HepG2 (cell line): ENCODE measurements around the gene EPHA2. TPM values are rescaled to one million over a fixed set of nuclear protein-coding genes. Genes with fewer than 3 reads are reported as not detected.

Experiments
- ASH2L ChIP-seq: fragments of 300-600, 200-600 bp; sonication (generic); IDR thresholded peaks from 2 replicates; pipeline ENCODE4 v1.7.0; 2017; ENCODE audit warnings: low read depth, mild to moderate bottlenecking, moderate library complexity, mixed read lengths, low read length; ENCODE audit not compliant: insufficient read length
- ERF ChIP-seq: IDR thresholded peaks from 2 replicates; pipeline ENCODE4 v1.6.1; 2018; ENCODE audit warnings: missing biosample characterization, missing genetic modification reagents
- FOXO4 ChIP-seq: sonication (generic); formaldehyde crosslinking; conservative IDR thresholded peaks from 2 replicates; pipeline ENCODE4 v1.8.1; 2023; ENCODE audit warnings: missing genetic modification reagents
- HOXA7 ChIP-seq: sonication (generic); formaldehyde crosslinking; IDR thresholded peaks from 2 replicates; pipeline ENCODE4 v1.8.1; 2022; ENCODE audit warnings: mild to moderate bottlenecking, missing genetic modification reagents, moderate library complexity
- NAIF1 ChIP-seq: sonication (generic); formaldehyde crosslinking; IDR thresholded peaks from 2 replicates; pipeline ENCODE4 v1.5.0; 2020; ENCODE audit warnings: mild to moderate bottlenecking, missing genetic modification reagents, borderline replicate concordance
- NR2C2 ChIP-seq: sonication (generic); formaldehyde crosslinking; IDR thresholded peaks from 2 replicates; pipeline ENCODE4 v1.4.0; 2020; ENCODE audit warnings: missing genetic modification reagents, mild to moderate bottlenecking, moderate library complexity, borderline replicate concordance
- NR2F6 ChIP-seq, 2 experiments: IDR thresholded peaks; 2 replicates each; pipeline ENCODE4 v1.6.1; 2016; ENCODE audit warnings: antibody characterized with exemption in 1 of 2, mild to moderate bottlenecking in 1 of 2
- NRL ChIP-seq: sonication (generic); formaldehyde crosslinking; IDR thresholded peaks from 2 replicates; pipeline ENCODE4 v1.5.0; 2020; ENCODE audit warnings: missing genetic modification reagents, mild to moderate bottlenecking, moderate library complexity, borderline replicate concordance
- SMARCE1 ChIP-seq: fragments of 450-650 bp; IDR thresholded peaks from 2 replicates; pipeline ENCODE4 v1.6.1; 2017; ENCODE audit warnings: borderline replicate concordance
- SOX6 ChIP-seq, 2 experiments: fragments of 450-650 bp in 1 of 2; sonication (generic) in 1 of 2; formaldehyde crosslinking in 1 of 2; IDR thresholded peaks; 2 replicates each; pipeline versions ENCODE4 v1.4.0 to v1.6.1; 2017 to 2020; ENCODE audit warnings: antibody characterized with exemption in 1 of 2, mild to moderate bottlenecking in 1 of 2, missing genetic modification reagents in 1 of 2
- TCF12 ChIP-seq, 2 experiments: fragments of 450-650 bp in 1 of 2; sonication (generic) in 1 of 2; formaldehyde crosslinking in 1 of 2; IDR thresholded peaks; 2 replicates each; pipeline versions ENCODE4 v1.6.1 to v1.8.0; 2017 to 2022; ENCODE audit warnings: antibody characterized with exemption in 1 of 2, mild to moderate bottlenecking in 1 of 2, missing genetic modification reagents in 1 of 2, moderate library complexity in 1 of 2
- U2AF1 ChIP-seq: fragments of 200-400 bp; formaldehyde crosslinking; optimal IDR thresholded peaks from 2 replicates; pipeline ENCODE3; 2017; ENCODE audit warnings: mild to moderate bottlenecking, low read depth, low read length
- ZBTB26 ChIP-seq: IDR thresholded peaks from 2 replicates; pipeline ENCODE4 v1.6.1; 2016; ENCODE audit warnings: missing compliant biosample characterization, missing genetic modification reagents, borderline replicate concordance
- ZNF160 ChIP-seq: sonication (generic); formaldehyde crosslinking; IDR thresholded peaks from 2 replicates; pipeline ENCODE4 v1.8.0; 2022; ENCODE audit warnings: mild to moderate bottlenecking, inconsistent platforms, missing genetic modification reagents
- ZNF224 ChIP-seq: sonication (generic); formaldehyde crosslinking; IDR thresholded peaks from 2 replicates; pipeline ENCODE4 v1.5.0; 2020; ENCODE audit warnings: mild to moderate bottlenecking, missing genetic modification reagents
- ZNF225 ChIP-seq: sonication (generic); formaldehyde crosslinking; IDR thresholded peaks from 2 replicates; pipeline ENCODE4 v1.4.0; 2020; ENCODE audit warnings: mild to moderate bottlenecking, missing genetic modification reagents
- ZNF343 ChIP-seq: sonication (generic); formaldehyde crosslinking; IDR thresholded peaks from 2 replicates; pipeline ENCODE4 v1.4.0; 2020; ENCODE audit warnings: mild to moderate bottlenecking, missing genetic modification reagents
- ZNF572 ChIP-seq: sonication (generic); formaldehyde crosslinking; IDR thresholded peaks from 2 replicates; pipeline ENCODE4 v1.5.1; 2020; ENCODE audit warnings: mild to moderate bottlenecking, missing genetic modification reagents
- ZNF75D ChIP-seq: sonication (generic); formaldehyde crosslinking; IDR thresholded peaks from 2 replicates; pipeline ENCODE4 v1.8.1; 2023; ENCODE audit warnings: missing genetic modification reagents, mild to moderate bottlenecking, borderline replicate concordance
- polyA plus RNA-seq, 8 experiments: library from polyadenylated mRNA; depleted of rRNA in 3 of 8; stranded (reverse) in 7 of 8; unstranded in 1 of 8; fragments of >200 nt; fragmentation: Illumina TruSeq in 4 of 8; extraction: Trizol in 4 of 8; gene quantifications; 2 replicates each; pipeline versions ENCODE4 v1.2.1 to v1.2.3, GENCODE V29; 2011 to 2016; ENCODE audit warnings: low read depth in 4 of 8, missing spikeins in 1 of 8, mixed read lengths in 1 of 8; ENCODE audit not compliant: insufficient read depth in 1 of 8
- total RNA-seq, 5 experiments: library from RNA; depleted of rRNA; stranded (reverse); fragments of >200 nt; fragmentation: Illumina TruSeq; extraction: Trizol; gene quantifications; 2 replicates each; pipeline ENCODE4 v1.2.3, GENCODE V29; 2016; ENCODE audit warnings: low read depth in 1 of 5
- TF ChIP-seq, protein P1 (sequence below): sonication (generic); formaldehyde crosslinking; IDR thresholded peaks from 2 replicates; pipeline ENCODE4 v1.8.0; 2022; ENCODE audit warnings: mild to moderate bottlenecking, missing genetic modification reagents
- TF ChIP-seq, protein P2 (sequence below): sonication (generic); formaldehyde crosslinking; IDR thresholded peaks from 2 replicates; pipeline ENCODE4 v1.8.1; 2023; ENCODE audit warnings: mild to moderate bottlenecking, inconsistent platforms, moderate library complexity, missing genetic modification reagents, borderline replicate concordance
- TF ChIP-seq, protein P3 (sequence below): sonication (generic); formaldehyde crosslinking; IDR thresholded peaks from 2 replicates; pipeline ENCODE4 v1.4.0; 2020; ENCODE audit warnings: mild to moderate bottlenecking, missing genetic modification reagents

Gene EPHA2
- total and polyA plus RNA-seq, 2 of the 13 experiments (the other 11 are each of a cell fraction or from before 2014, with no cell fraction given): 33.6 to 53.6 TPM

GRCh38 chr1:16178596-16179497 lies 23.0 kb upstream of the EPHA2 start (continued):
- TF ChIP-seq ZNF572 (CRISPR knock-in tag) (no peak), ZNF75D (CRISPR knock-in tag) (no peak), ERF (CRISPR knock-in tag) (peak; percentile 91), ZNF224 (CRISPR knock-in tag) (no peak), ZBTB26 (CRISPR knock-in tag) (no peak), U2AF1 (no peak), HOXA7 (CRISPR knock-in tag) (no peak), ASH2L (peak; percentile 86), ZNF225 (CRISPR knock-in tag) (peak; percentile 52; the same call in 1 of the 2 replicates), ZNF343 (CRISPR knock-in tag) (no peak), SOX6 (IDR thresholded peaks at IDR 0.05) (no peak), SOX6 (CRISPR knock-in tag; IDR thresholded peaks at IDR 0.05) (peak; percentile 79), FOXO4 (CRISPR knock-in tag) (no peak), NAIF1 (CRISPR knock-in tag) (no peak), NRL (CRISPR knock-in tag) (peak; percentile 62; the same call in 1 of the 2 replicates), NR2C2 (peak; percentile 72), TCF12 (IDR thresholded peaks at IDR 0.05) (no peak), TCF12 (CRISPR knock-in tag; IDR thresholded peaks at IDR 0.05) (peak; percentile 71), NR2F6 (IDR thresholded peaks at IDR 0.05) (peak; percentile 81), NR2F6 (CRISPR knock-in tag; IDR thresholded peaks at IDR 0.05) (peak; percentile 70; the same call in 1 of the 2 replicates), ZNF160 (no peak), SMARCE1 (no peak)
- TF ChIP-seq, protein P1, sequence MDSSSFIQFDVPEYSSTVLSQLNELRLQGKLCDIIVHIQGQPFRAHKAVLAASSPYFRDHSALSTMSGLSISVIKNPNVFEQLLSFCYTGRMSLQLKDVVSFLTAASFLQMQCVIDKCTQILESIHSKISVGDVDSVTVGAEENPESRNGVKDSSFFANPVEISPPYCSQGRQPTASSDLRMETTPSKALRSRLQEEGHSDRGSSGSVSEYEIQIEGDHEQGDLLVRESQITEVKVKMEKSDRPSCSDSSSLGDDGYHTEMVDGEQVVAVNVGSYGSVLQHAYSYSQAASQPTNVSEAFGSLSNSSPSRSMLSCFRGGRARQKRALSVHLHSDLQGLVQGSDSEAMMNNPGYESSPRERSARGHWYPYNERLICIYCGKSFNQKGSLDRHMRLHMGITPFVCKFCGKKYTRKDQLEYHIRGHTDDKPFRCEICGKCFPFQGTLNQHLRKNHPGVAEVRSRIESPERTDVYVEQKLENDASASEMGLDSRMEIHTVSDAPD (CRISPR knock-in tag): no peak
- TF ChIP-seq, protein P2, sequence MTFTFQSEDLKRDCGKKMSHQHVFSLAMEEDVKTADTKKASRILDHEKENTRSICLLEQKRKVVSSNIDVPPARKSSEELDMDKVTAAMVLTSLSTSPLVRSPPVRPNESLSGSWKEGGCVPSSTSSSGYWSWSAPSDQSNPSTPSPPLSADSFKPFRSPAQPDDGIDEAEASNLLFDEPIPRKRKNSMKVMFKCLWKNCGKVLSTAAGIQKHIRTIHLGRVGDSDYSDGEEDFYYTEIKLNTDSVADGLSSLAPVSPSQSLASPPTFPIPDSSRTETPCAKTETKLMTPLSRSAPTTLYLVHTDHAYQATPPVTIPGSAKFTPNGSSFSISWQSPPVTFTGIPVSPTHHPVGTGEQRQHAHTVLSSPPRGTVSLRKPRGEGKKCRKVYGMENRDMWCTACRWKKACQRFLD (CRISPR knock-in tag): no peak
- TF ChIP-seq, protein P3, sequence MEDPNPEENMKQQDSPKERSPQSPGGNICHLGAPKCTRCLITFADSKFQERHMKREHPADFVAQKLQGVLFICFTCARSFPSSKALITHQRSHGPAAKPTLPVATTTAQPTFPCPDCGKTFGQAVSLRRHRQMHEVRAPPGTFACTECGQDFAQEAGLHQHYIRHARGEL: no peak
